Cardiac septum (tissue), 1 donor: ENCODE data around the gene HBB. TPM values are rescaled to one million over a fixed set of nuclear protein-coding genes. Genes with fewer than 3 reads are reported as not detected.
"Not testable (repeated sequence)": the region's sequence is repeated elsewhere in the genome, so short reads cannot be mapped to it uniquely, and the experiment has no call there.

ENCODE experiments used
- DNase-seq: peaks from one replicate; pipeline ENCODE4 v3.0.0-alpha.2; 2020; ENCODE audit warnings: low spot score
- intact Hi-C: fragments of 100-400 bp; cut with DNase I; formaldehyde crosslinking; loops from one replicate; pipeline ENCODE4 v1.14.0; 2022
- total RNA-seq: library from RNA; stranded (reverse); fragmentation: NEBNext Ultra II Directional; extraction: Animal tissue kit (Norgen Biotek cat#: 25700); gene quantifications from one replicate; pipeline ENCODE4 v1.2.1, GENCODE V29; 2021
- donor health status: DM: no; HTN: no; CAD: no.

Gene HBB
- total RNA-seq, 1 donor from 2014 or later, result 1,223 TPM

DNA sequence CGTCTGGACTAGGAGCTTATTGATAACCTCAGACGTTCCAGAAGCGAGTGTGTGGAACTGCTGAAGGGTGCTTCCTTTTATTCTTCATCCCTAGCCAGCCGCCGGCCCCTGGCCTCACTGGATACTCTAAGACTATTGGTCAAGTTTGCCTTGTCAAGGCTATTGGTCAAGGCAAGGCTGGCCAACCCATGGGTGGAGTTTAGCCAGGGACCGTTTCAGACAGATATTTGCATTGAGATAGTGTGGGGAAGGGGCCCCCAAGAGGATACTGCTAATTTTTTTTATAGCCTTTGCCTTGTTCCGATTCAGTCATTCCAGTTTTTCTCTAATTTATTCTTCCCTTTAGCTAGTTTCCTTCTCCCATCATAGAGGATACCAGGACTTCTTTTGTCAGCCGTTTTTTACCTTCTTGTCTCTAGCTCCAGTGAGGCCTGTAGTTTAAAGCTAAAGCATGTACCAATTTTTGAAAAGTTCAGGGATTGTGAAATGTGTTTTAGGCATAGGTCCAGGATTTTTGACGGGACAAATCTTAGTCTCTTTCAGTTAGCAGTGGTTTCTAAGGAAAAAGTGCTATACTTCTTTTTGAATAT, 23.0 kb upstream of the HBB start, which contains the start of gene HBG1:
TSS of gene HBG1 (minus strand) at position 51 of the 590 bp plus-strand sequence. CDS start 53 bp downstream, outside the sequence.
- intact Hi-C loops, DNase-seq: not testable (repeated sequence)

DNA sequence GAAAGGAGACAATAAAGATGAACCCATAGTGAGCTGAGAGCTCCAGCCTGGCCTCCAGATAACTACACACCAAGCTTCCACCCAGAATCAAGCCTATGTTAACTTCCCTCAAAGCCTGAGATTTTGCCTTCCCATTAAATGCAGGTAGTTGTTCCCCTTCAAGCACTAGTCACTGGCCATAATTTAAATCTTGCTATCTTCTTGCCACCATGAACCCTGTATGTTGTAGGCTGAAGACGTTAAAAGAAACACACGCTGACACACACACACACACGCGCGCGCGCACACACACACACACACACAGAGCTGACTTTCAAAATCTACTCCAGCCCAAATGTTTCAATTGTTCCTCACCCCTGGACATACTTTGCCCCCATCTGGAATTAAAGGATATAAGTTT, 21.6 kb upstream of the HBB start:
- intact Hi-C loops, DNase-seq: not testable (repeated sequence)

DNA sequence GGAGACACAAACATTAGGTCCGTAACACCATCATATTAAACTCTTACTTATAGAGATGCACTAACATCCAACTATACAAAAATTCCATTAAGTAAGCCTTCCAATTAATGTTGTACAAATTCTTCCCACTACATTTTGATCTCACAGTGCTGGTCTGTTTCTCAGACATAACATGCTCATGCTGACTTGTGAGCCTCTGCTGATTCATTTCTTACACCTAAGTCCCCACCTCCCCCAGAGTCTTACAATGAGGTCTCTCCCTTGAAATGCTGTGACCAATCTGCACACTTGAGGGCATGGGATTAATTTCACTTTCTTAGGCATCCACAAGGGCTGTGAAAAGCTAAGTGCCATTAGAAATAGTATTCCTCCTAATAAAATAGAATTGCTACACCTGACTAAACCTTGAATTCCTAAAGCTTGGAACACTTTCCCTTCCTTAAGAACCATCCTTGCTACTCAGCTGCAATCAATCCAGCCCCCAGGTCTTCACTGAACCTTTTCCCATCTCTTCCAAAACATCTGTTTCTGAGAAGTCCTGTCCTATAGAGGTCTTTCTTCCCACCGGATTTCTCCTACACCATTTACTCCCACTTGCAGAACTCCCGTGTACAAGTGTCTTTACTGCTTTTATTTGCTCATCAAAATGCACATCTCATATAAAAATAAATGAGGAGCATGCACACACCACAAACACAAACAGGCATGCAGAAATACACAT, 20.8 kb upstream of the HBB start:
- no peak for DNase-seq
- intact Hi-C loops, result no loop called here

DNA sequence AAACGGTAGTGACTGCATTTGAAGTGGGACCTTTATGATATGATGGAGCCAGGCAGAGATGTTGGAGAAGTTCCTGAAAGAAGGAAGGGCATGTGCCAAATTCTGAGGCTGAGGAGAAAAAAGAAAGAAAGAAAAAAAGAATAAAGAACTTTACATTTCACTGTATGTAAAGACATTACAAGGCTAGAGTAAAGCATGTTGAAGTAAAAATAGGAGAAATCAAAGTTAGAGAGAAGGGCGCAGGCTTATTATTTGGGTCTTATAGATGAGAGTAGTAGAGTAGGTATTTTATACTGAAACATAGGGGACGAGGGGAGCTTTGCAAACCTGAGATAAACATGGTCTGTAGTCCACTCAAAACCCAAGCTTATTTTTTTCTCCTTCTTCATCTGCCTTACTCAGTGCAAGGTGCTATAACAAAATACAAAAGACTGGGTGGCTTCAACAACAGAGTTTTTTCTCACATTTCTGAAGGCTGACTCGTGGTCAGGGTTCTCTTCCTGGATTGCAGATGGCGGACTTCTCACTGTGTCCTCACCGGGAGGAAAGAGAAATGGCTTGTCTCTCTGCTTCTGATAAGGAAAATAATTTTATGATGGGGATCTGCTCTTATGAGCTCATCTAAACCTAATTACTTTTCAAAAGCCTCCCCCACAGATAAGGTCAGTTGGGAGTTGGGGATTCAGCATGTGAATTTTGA, 20.1 kb upstream of the HBB start:
- intact Hi-C loops, result no loop called here
- DNase-seq, result no peak

DNA sequence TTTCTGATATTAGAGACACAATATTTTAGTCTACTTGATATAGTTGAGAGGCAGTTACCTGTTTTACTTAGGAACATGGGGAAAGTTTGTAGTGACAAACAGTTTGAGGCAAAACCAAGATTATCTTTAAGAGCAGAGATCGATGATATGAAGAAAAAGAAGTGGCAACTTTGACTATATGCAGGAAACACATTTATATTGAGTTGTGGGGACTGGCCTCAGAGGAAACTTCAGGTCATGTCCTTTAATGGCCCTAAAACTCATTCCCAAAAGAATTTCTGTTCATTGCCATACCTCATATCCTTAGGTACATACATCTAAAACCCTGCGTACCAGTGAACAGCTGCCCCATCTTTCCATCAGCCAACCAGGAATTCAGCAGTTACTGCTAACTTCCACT, 18.3 kb upstream of the HBB start:
- intact Hi-C loops, result no loop called here
- DNase-seq, result no peak

DNA sequence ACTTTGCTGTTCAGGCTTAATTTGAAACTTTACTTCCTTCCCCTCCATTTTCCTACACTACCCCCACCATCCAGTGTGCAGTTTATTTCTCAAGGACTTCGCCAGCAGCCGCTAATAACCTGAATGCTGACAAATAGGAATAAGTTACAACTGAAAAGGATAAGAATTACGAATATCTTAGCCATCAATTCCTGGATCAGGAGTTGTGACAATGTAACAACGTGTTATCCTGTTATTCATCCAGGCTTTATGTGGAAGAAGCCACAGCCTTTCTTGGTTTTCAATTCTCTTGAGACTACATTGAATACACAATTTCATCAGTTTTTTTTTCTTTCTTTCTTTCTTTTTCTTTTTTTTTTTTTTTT, 16.9 kb upstream of the HBB start:
- DNase-seq, result no peak
- intact Hi-C loops, result no loop called here

DNA sequence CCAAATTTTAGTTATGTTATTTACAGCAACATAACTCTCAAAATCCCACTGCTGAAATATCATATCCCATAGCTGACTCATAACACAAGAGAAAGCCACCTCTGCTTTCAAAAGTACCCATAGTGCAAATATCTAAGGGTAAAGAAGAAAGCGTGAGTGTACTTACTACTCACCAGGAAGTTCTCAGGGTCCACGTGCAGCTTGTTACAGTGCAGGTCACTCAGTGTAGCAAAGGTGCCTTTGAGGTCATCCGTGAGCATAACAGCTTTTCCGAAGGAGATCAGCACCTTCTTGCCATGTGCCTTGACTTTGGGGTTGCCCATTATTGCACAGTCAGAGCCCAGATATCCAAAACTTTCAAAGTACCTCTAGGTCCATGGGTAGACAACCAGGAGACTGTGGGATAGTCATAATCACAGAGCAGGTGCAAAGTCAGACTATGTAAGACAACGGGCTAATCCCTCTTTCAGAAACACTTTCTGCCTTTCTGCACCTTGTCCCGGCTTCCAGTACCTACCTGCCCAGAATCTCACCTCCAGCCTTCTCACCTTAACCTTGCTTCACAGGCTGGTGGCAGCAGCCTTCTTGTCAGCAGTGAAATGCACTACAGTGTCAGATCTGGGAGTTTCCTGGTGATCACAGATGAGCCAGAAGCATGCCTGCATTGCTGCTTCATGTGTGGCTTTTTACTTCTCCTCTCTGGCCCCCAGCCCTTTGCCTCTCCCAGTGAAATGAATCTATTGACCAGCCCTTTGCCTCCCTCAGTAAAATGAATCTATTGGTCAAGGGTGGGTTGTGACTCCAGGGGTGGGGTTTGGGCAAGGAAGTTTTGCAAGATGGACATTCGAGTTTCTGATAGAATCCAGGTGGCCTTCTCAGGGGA, 16.3 kb upstream of the HBB start:
- intact Hi-C loops, result no loop called here
- DNase-seq, result no peak

DNA sequence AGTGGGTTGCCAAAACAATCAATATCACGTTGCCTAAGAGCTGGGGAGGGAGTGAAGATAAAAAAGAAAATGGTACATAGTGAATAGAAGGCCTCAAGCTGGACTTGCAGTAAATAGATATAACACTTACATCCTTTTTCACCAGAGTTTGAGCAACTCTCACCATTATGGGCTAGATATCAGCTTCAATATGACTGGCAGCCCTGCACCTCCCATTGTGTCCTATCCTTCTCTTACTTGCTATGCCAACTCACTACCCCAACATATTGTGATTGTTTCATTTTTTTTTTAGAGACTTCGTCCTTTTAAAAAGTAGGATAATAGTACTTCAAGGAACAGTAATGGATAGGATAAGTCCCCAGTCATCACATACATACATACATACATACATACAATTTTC, 15.3 kb upstream of the HBB start:
- intact Hi-C loops, result no loop called here
- DNase-seq, result no peak

DNA sequence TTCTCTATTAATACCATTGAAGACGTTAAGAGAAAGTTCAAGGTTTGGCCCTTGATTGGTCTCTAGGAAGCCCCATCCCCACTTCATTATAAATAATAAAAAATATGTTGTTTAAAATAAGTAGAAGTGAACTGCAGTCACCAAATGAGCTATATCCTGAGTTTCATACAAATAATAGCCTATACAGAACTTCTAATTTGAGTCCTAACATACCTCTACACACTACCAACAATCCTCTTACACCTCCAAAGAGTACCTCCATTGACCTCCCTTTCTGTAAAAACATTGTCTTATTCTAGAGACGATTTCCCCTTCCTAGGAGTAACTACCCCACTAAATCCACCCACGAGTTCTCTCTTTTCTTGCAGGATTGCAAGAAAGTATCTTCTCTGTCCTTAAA, 14.6 kb upstream of the HBB start:
- no peak for DNase-seq
- intact Hi-C loops, result no loop called here

DNA sequence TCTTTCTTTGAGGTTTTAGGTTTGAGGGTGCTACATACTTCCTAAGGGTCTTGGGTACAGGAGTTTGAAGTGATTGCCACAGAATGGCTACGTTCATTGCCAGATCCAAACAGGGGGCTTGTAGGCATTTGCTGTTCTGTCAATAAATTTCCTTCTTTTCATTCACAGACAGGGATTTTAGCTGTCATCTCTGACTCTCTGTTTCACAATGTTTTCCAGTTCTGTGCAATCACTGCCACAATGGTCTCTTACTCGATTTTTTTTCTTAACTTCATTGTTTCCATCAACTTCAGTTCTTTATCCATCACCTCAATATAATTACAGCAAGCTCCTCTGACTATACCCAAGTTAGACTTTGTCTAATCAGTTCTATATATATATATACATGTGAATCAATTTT, 13.6 kb upstream of the HBB start:
- intact Hi-C loops, result no loop called here
- DNase-seq, result no peak

DNA sequence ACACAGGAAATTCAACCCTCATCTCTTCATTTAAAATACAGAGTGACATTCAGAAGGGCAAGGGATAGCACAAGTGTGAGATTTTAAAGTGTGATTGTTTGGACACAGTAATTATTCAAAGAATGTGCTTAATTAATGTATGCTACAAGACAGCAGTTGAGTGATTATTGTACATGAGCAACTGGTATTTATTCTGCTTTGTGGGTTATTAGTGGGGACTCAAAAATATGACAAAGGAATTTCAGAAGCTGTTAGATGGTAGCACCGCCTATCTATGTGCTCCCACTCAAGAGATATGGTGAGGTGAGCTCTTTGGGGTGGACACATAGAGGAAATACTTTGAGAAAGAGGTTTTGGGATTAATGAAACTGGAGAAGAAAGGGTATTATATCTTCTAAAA, 13.2 kb upstream of the HBB start:
- DNase-seq, result no peak
- intact Hi-C loops, result no loop called here

DNA sequence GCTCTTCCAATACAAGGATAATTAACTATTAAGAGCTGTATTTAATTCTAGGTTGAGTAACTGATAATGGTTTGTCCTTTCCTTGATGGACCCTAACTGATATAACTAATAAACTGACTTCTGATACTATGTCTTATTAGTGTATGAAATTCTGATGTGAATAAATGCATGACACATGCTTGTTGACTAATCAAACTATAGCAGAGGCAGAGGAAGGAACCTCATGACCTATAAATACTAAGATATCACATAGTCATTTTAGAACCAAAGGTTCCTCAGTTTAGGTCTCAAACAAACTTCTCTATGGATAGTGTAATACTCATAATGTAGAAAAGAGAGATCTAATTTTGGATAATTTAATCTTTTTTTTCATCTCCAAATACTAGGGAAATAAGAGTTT, 12.2 kb upstream of the HBB start:
- no peak for DNase-seq
- intact Hi-C loops, result no loop called here

DNA sequence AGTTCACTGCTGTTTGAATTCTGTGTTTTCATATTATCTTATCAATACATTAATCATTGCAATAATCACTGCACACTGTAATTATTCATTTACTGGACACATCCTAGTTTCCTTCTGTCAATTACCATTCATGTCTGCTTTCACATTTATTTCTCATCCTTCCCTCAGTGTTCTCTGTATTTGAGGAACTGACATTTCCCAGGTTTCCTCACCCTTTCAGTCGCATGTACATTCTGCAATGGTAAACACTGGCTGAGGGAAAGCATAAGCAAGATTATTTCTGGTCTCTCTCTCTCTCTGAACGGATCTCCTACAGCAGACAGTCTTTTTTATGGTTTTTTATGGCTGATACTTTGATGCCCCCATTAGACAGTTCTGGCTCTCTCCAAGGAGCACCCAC, 11.6 kb upstream of the HBB start:
- intact Hi-C loops, result no loop called here
- no peak for DNase-seq

DNA sequence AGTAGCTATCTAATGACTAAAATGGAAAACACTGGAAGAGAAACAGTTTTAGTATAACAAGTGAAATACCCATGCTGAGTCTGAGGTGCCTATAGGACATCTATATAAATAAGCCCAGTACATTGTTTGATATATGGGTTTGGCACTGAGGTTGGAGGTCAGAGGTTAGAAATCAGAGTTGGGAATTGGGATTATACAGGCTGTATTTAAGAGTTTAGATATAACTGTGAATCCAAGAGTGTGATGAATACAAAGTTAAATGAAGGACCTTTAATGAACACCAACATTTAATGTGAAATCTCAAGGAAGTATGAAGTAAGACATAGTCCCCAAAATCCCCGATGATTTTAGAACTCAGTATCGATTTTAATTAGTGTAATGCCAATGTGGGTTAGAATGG, 10.5 kb upstream of the HBB start:
- DNase-seq, result no peak
- intact Hi-C loops, result no loop called here

DNA sequence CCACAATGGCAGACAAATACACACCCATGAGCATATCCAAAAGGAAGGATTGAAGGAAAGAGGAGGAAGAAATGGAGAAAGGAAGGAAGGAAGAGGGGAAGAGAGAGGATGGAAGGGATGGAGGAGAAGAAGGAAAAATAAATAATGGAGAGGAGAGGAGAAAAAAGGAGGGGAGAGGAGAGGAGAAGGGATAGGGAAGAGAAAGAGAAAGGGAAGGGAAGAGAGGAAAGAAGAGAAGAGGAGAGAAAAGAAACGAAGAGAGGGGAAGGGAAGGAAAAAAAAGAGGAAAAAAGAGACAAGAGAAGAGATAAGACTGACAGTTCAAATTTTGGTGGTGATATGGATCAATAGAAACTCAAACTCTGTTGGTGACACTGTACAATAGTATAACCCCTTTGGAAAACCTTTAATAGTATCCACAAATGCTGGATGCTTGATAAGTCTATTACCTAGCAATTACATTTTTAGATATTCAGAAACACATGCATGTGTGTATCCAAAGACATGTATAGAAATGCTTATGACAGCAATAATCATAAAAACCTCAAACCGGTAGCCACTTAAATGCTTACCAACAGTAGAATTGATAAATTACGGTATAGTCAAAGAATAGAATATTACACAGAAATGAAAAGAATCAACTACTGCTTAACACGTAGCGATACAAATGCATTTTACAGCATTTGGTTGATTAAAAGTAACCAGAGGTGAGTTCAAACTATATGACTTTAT, 8.7 kb upstream of the HBB start:
- DNase-seq, result no peak
- intact Hi-C loops, result no loop called here

DNA sequence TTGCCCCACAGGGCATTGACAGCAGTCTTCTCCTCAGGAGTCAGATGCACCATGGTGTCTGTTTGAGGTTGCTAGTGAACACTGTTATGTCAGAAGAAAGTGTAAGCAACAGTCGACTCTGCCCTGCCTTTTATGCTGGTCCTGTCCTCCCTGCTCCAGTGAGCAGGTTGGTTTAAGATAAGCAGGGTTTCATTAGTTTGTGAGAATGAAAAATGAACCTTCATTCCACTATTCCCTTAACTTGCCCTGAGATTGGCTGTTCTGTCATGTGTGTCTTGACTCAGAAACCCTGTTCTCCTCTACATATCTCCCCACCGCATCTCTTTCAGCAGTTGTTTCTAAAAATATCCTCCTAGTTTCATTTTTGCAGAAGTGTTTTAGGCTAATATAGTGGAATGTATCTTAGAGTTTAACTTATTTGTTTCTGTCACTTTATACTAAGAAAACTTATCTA, 7.5 kb upstream of the HBB start, which contains the start of gene HBD:
TSS of gene HBD (minus strand) at position 103 of the 454 bp plus-strand sequence. CDS start at position 53, 50 bp downstream.
- intact Hi-C loops, result no loop called here

DNA sequence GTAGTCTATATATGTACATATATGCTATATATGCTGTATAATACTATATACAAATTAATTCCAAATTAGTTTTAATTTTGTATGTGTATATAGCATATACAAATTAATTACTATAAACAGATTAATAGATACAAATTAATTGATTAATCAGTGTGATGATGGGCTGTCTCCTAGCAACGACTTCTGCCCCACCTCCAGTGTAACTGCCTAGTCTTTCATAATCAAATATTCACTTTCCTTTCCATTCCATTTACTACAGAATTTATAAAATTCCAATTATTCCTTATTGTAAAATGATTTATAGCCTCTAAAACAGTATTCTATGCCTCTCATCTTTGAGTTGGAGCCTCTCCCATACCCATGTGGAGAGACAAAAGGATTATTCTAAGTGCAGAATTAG, 6.4 kb upstream of the HBB start:
- DNase-seq, result no peak
- intact Hi-C loops, result no loop called here

More for the DNA sequence above, 7.5 kb upstream of the HBB start, which contains the start of gene HBD:
- DNase-seq, result no peak

DNA sequence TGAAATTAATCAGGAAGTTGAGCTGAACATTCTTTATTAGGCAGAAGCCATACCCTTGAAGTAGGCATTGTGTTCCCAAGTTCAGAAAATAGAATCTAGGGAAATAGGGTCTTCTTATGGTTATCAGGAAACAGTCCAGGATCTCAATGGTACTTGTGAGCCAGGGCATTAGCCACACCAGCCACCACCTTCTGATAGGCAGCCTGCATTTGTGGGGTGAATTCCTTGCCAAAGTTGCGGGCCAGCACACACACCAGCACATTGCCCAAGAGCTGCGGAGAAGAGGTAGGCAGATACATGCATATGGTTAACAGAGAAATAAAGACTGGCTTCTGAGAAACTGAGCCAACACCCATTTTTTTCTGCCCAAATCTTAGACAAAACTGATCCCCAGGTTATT, 6.0 kb upstream of the HBB start:
- DNase-seq, result no peak
- intact Hi-C loops, result no loop called here

DNA sequence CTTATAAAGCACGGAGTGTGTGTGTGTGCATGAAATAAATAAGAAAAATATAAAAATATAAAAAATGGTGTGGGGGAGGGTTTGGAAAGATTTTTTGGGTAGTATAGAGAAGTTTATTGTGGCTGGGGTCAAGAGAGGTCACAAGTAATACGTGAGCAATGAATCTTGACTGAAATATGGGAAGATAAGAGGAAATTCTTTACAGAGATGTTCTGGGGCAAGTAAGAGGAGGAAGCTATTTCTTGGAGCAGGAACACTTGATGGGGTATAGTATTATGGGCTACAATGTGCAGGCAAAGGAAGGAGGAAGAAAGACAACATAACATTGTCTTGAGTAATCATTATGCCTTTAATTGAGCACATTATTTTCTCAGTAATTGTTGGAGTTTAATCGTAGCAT, 5.3 kb upstream of the HBB start:
- no peak for DNase-seq
- intact Hi-C loops, result no loop called here
